MM.1S (cell line): ENCODE data around the gene URGCP.

Experiments
- CTCF ChIP-seq: fragments of 300-600 bp; sonication (generic); IDR thresholded peaks from 2 replicates; pipeline ENCODE4 v1.5.1; 2016; ENCODE audit warnings: antibody characterized with exemption, low read length, mixed read lengths
- EZH2 ChIP-seq: fragments of 300-600 bp; sonication (generic); optimal IDR thresholded peaks from 2 replicates; pipeline ENCODE3; 2017; ENCODE audit warnings: low read depth, mild to moderate bottlenecking, antibody characterized with exemption, low read length, mixed read lengths
- EZH2phosphoT487 ChIP-seq: fragments of 300-600 bp; sonication (generic); IDR thresholded peaks from 2 replicates; pipeline ENCODE4 v1.6.1; 2018; ENCODE audit warnings: antibody characterized with exemption, low read length

- TF ChIP-seq CTCF, result no peak
- TF ChIP-seq EZH2, result no peak
- TF ChIP-seq EZH2phosphoT487, result no peak
These were observed 42.3 kb downstream of the URGCP start for GRCh38 chr7:43864126-43864525.
